ENCODE measurements around the gene TNFRSF21.
"Not testable (repeated sequence)": the region's sequence is repeated elsewhere in the genome, so short reads cannot be mapped to it uniquely, and the experiment has no call there.

The TNFRSF21 gene

DNA sequence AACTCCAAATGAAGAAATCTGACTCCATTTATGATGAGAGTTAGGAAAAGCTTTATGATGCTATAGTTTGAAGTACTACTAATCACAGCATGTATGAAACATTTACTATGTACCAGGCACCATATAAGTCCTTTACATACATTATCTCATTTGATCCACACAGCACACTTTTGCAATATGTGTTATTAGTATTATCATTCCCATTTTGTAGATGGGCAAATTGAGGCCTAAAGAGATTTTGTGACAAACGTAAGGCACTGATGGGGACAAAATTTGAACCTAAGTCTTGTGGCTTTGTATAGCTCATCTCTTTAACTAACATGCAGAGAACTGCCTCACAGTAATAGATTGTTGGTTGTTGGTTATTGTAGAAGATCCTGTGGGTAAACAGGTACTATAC is 14.2 kb upstream of the TNFRSF21 start:
- 88 to 100% methylated on average over 1 of the region's 1 CpG for WGBS, 2 experiments
- H3K4me3 ChIP-seq (ENCODE audit: insufficient read depth, low read depth, low read length): no peak overlapping the region
- H3K9me3 ChIP-seq (ENCODE audit: control insufficient read depth, low read length): no peaks in the 10 kb centered on the region
- no peaks in the 10 kb centered on the region for H3K36me3 ChIP-seq (ENCODE audit: control insufficient read depth, insufficient read depth, low read length)
- no peak overlapping the region for H3K27ac ChIP-seq (ENCODE audit: insufficient read depth, low read depth, low read length, poor library complexity, severe bottlenecking)
- H3K4me1 ChIP-seq (ENCODE audit: control insufficient read depth, insufficient read depth, low read length): no peaks in the 10 kb centered on the region
- H3K27me3 ChIP-seq (ENCODE audit: control insufficient read depth, insufficient read depth, low read length, poor library complexity, severe bottlenecking): no peaks in the 10 kb centered on the region

DNA sequence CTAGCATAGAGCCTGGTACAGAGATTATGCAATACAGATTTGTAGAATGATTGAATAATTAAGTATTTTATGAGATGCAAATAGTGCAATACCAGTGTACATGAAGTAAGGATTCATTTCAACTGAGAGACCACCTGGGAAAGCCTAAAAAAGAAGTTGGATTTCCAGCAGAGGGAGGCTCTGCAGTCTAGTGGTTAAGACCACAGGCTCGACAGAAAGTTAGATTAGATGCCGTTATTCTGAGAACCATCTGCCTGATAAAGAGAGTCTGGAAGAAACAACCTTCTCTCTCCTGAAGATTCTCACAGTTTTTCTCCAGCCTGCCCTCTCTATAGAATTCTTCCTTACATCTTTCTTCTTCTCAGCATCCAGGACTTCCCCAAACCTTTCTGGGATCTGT is 13.6 kb upstream of the TNFRSF21 start:
- no peaks in the 10 kb centered on the region for H3K9me3 ChIP-seq (ENCODE audit: control insufficient read depth, low read length)
- H3K4me3 ChIP-seq (ENCODE audit: insufficient read depth, low read depth, low read length): no peak overlapping the region
- no peaks in the 10 kb centered on the region for H3K4me1 ChIP-seq (ENCODE audit: control insufficient read depth, insufficient read depth, low read length)
- no peaks in the 10 kb centered on the region for H3K27me3 ChIP-seq (ENCODE audit: control insufficient read depth, insufficient read depth, low read length, poor library complexity, severe bottlenecking)
- H3K36me3 ChIP-seq (ENCODE audit: control insufficient read depth, insufficient read depth, low read length): no peaks in the 10 kb centered on the region
- H3K27ac ChIP-seq (ENCODE audit: insufficient read depth, low read depth, low read length, poor library complexity, severe bottlenecking): no peak overlapping the region
- WGBS, 2 experiments: 89 to 93% methylated on average over 2 of the region's 2 CpGs

DNA sequence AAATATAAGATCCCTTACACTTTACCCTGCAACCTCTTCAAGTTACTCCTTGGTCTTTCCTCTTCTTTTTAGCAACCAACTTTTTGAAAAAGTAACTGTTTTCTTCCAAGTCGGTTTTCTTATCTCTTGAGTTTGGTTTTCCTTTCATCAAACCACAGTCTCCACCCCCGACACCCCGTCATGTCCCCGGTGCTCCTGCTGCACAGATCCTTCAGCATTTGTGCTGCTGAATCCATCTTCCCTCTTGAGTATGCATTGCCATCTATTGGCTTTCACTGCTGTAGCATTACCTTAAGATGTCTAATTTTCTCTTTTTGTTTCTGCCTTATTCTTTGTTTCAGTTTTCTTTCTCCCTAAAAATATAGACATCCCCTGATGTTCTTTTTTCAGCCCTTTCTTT is 11.9 kb upstream of the TNFRSF21 start:
- no peaks in the 10 kb centered on the region for H3K4me1 ChIP-seq (ENCODE audit: control insufficient read depth, insufficient read depth, low read length)
- no peaks in the 10 kb centered on the region for H3K9me3 ChIP-seq (ENCODE audit: control insufficient read depth, low read length)
- WGBS, 2 experiments: 90 to 93% methylated on average over 4 of the region's 4 CpGs
- H3K27ac ChIP-seq (ENCODE audit: insufficient read depth, low read depth, low read length, poor library complexity, severe bottlenecking): no peak overlapping the region
- H3K36me3 ChIP-seq (ENCODE audit: control insufficient read depth, insufficient read depth, low read length): no peaks in the 10 kb centered on the region
- no peak overlapping the region for H3K4me3 ChIP-seq (ENCODE audit: insufficient read depth, low read depth, low read length)
- no peaks in the 10 kb centered on the region for H3K27me3 ChIP-seq (ENCODE audit: control insufficient read depth, insufficient read depth, low read length, poor library complexity, severe bottlenecking)

DNA sequence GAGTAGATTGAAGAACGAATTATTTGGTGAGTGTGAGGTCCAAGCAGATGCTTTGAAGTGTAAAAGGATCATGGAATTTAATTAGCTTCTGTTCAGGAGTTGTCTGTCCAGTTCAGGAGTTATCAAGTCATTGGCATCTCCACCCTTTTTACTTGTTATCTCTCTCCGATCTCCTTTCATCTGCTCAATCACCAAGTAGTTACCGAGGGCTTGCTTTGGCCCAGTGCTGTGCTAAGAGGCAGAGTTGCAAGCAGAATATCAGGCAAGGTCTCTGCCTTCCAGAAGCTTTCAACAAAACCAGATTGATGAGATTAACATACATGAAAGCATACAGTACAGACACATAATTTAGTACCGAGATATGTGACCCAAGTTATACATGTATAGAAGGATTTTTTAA is 10.2 kb upstream of the TNFRSF21 start:
- H3K4me3 ChIP-seq (ENCODE audit: insufficient read depth, low read depth, low read length): no peak overlapping the region
- WGBS, 2 experiments: 91% methylated on average over 4 of the region's 4 CpGs
- no peaks in the 10 kb centered on the region for H3K9me3 ChIP-seq (ENCODE audit: control insufficient read depth, low read length)

DNA sequence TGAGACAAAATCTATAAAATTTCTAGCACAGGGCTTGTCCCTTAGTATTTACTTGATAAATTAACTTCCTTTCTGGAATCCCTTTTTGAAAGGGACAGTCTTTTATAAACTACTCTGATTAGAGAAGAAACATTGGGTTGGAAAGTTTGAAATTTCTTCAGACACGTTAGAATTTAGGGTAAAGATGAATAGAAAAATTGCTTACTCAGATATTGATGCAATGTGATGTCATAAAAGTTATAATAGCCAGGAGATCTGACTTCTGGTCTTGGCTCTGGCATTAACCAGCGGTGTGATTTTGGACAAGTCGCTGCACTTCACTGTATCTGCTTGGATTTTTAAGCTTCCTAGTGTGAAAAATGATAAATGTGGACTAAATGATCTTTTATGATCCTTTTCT is 9.7 kb upstream of the TNFRSF21 start:
- no peaks in the 10 kb centered on the region for H3K4me1 ChIP-seq (ENCODE audit: control insufficient read depth, insufficient read depth, low read length)
- no peak overlapping the region for H3K27ac ChIP-seq (ENCODE audit: insufficient read depth, low read depth, low read length, poor library complexity, severe bottlenecking)
- H3K36me3 ChIP-seq (ENCODE audit: control insufficient read depth, insufficient read depth, low read length): no peaks in the 10 kb centered on the region
- H3K9me3 ChIP-seq (ENCODE audit: control insufficient read depth, low read length): no peaks in the 10 kb centered on the region
- H3K27me3 ChIP-seq (ENCODE audit: control insufficient read depth, insufficient read depth, low read length, poor library complexity, severe bottlenecking): no peaks in the 10 kb centered on the region
- 90 to 95% methylated on average over 3 of the region's 3 CpGs for WGBS, 2 experiments
- no peak overlapping the region for H3K4me3 ChIP-seq (ENCODE audit: insufficient read depth, low read depth, low read length)

More for the DNA sequence above, 10.2 kb upstream of the TNFRSF21 start:
- no peaks in the 10 kb centered on the region for H3K27me3 ChIP-seq (ENCODE audit: control insufficient read depth, insufficient read depth, low read length, poor library complexity, severe bottlenecking)
- H3K36me3 ChIP-seq (ENCODE audit: control insufficient read depth, insufficient read depth, low read length): no peaks in the 10 kb centered on the region
- H3K4me1 ChIP-seq (ENCODE audit: control insufficient read depth, insufficient read depth, low read length): no peaks in the 10 kb centered on the region
- no peak overlapping the region for H3K27ac ChIP-seq (ENCODE audit: insufficient read depth, low read depth, low read length, poor library complexity, severe bottlenecking)

DNA sequence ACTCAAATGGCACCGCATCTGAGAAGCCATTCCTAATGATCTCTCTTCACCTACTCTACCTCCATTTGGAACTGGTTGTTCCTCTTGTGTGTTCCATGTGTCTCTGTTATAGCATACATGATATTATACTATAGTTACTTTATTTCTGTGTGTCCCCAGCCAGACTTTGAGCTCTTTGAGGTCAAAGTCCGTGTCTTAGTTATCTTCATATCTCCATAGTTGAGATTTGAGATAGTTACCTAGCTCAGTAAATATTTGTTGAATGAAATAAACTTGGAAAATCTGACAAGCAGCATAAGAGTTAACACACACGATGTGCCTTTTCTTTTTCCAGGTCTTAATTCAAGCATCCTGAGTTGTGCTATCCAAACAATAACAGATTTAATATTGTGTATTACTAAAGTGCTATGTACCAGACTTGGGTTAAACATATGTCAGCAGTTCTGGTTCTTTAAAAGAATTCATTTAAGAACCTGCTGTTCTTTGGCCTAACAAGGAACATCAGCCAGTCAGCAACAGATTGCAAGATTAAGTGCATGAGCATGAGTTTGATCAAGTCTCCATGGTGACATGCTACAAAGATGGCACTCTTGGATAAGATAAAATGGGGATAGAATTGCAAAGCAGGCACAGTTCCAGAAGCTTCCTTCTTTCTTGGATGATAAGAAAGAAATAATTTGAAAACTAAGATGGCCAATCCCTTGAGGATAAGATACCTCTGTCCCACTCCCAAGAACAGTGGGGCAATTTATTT is 8.7 kb upstream of the TNFRSF21 start:
- no peaks in the 10 kb centered on the region for H3K36me3 ChIP-seq (ENCODE audit: control insufficient read depth, insufficient read depth, low read length)
- H3K27ac ChIP-seq (ENCODE audit: insufficient read depth, low read depth, low read length, poor library complexity, severe bottlenecking): no peak overlapping the region
- H3K4me3 ChIP-seq (ENCODE audit: insufficient read depth, low read depth, low read length): no peak overlapping the region
- H3K4me1 ChIP-seq (ENCODE audit: control insufficient read depth, insufficient read depth, low read length): no peaks in the 10 kb centered on the region
- no peaks in the 10 kb centered on the region for H3K9me3 ChIP-seq (ENCODE audit: control insufficient read depth, low read length)
- whole genome bisulfite sequencing, 2 experiments: 99% methylated on average over 3 of the region's 3 CpGs; no CpG with 5 or more reads in 1 of the 2 experiments
- H3K27me3 ChIP-seq (ENCODE audit: control insufficient read depth, insufficient read depth, low read length, poor library complexity, severe bottlenecking): no peaks in the 10 kb centered on the region

DNA sequence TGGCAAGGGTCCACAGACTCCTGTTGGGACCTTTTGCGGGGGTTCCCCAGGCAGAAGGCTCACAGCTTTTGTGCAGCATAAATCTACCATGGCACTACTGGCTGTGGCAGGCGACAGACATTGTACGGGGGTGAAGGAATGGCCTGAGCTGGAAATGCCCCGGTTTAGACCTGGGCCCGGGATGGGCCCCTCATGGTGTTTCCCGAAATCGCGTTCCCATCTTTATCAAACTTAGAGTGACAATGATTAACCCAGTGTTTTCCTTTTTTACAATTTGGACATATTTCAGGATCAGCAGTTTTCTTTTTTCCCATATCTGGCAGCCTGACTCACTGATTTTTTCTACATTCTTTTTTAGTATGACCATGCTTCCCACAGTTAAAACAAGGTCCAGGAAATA is 5.5 kb upstream of the TNFRSF21 start:
- H3K9me3 ChIP-seq (ENCODE audit: control insufficient read depth, low read length); H3K36me3 ChIP-seq (ENCODE audit: control insufficient read depth, insufficient read depth, low read length); H3K27me3 ChIP-seq (ENCODE audit: control insufficient read depth, insufficient read depth, low read length, poor library complexity, severe bottlenecking); H3K4me3 ChIP-seq (ENCODE audit: insufficient read depth, low read depth, low read length); H3K4me1 ChIP-seq (ENCODE audit: control insufficient read depth, insufficient read depth, low read length); H3K27ac ChIP-seq (ENCODE audit: insufficient read depth, low read depth, low read length, poor library complexity, severe bottlenecking): not testable (repeated sequence)
- 94 to 96% methylated on average over 8 of the region's 8 CpGs for WGBS, 2 experiments

DNA sequence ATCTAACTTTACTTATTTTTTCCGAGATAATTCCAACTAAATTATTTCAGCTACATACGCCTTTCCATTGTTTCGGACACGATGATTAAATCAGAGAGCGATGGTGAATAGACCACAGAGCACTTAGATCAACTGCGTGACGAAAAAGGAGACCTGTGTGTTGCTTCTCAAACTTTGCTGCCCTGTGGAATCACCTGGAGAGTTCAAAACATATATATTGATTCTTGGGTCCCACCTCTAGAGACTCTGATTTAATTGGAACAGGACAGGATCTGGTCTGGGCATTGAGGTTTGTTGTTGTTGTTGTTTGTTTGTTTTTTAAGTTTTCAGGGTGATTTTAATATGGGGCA is 401 bp upstream of the TNFRSF21 start:
- no peaks in the 10 kb centered on the region for H3K36me3 ChIP-seq (ENCODE audit: control insufficient read depth, insufficient read depth, low read length)
- no peaks in the 10 kb centered on the region for H3K9me3 ChIP-seq (ENCODE audit: control insufficient read depth, low read length)
- no peak overlapping the region for H3K27ac ChIP-seq (ENCODE audit: insufficient read depth, low read depth, low read length, poor library complexity, severe bottlenecking)
- no peaks in the 10 kb centered on the region for H3K4me1 ChIP-seq (ENCODE audit: control insufficient read depth, insufficient read depth, low read length)
- WGBS, 2 experiments: 9 to 10% methylated on average over 7 of the region's 7 CpGs
- no peaks in the 10 kb centered on the region for H3K27me3 ChIP-seq (ENCODE audit: control insufficient read depth, insufficient read depth, low read length, poor library complexity, severe bottlenecking)
- no peak overlapping the region for H3K4me3 ChIP-seq (ENCODE audit: insufficient read depth, low read depth, low read length)

DNA sequence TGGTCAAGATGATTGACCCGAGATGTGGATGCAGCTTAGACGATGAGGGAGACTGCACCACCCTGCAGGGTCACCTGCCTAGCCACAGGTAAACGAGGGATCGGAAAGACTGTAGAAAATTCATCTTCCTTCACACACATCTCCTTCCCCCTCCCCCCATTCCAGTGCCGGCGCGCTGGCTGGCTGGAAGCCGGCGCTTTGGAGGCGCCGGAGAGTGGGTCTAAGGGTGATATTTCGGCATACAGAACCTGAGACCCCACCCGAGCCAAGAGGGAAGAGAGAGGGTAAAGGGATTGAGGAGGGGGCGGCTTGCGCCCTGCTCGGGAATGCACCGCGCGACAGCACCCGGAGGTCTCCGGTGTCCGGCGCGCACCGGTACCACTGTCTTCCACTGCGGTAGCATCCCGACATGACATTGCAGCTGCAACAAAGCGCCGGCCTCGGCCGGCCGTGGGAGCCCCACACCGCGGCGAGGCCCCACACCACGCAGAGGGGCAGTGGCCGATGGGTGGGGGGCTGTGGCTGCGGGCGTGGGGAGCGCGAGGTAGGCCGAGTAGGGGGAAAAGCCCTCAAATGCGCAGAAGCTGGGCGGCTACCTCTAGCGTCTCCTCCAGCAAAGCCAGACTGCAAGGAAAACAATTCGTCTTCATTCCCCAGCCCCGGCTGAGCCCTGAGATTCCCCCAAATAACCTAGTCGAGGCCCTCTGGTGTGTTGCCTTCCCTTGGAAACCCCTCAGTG is 984 bp downstream of the TNFRSF21 start:
- Histone ChIP-seq H3K4me1 (ENCODE audit: control insufficient read depth, insufficient read depth, low read length) (no peaks in the 10 kb centered on the region), H3K4me3 (ENCODE audit: insufficient read depth, low read depth, low read length) (peak overlapping the region; percentile 68), H3K27me3 (ENCODE audit: control insufficient read depth, insufficient read depth, low read length, poor library complexity, severe bottlenecking) (no peaks in the 10 kb centered on the region), H3K27ac (ENCODE audit: insufficient read depth, low read depth, low read length, poor library complexity, severe bottlenecking) (no peak overlapping the region), H3K36me3 (ENCODE audit: control insufficient read depth, insufficient read depth, low read length) (no peaks in the 10 kb centered on the region), H3K9me3 (ENCODE audit: control insufficient read depth, low read length) (no peaks in the 10 kb centered on the region)
- 1% methylated on average over 48 of the region's 48 CpGs for WGBS, 2 experiments

DNA sequence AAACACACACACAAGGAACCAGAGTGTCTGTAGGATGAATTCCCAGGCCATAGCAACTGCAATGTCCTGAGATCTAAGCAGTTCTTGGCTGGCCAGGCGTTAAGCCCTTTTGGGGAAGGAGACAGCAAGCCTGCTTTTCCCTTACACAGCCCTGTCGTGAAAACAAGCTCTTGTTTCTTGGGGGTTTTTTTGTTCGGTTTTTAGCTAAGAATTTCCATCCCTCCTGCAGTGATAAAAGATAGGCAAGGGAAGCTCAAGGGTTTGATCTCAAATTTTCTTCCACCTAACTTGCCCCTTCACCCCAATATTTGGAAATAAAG is 1.5 kb downstream of the TNFRSF21 start:
- Histone ChIP-seq H3K4me3 (ENCODE audit: insufficient read depth, low read depth, low read length) (peak overlapping the region; percentile 68), H3K4me1 (ENCODE audit: control insufficient read depth, insufficient read depth, low read length) (no peaks in the 10 kb centered on the region), H3K9me3 (ENCODE audit: control insufficient read depth, low read length) (no peaks in the 10 kb centered on the region), H3K36me3 (ENCODE audit: control insufficient read depth, insufficient read depth, low read length) (no peaks in the 10 kb centered on the region), H3K27ac (ENCODE audit: insufficient read depth, low read depth, low read length, poor library complexity, severe bottlenecking) (no peak overlapping the region), H3K27me3 (ENCODE audit: control insufficient read depth, insufficient read depth, low read length, poor library complexity, severe bottlenecking) (no peaks in the 10 kb centered on the region)
- 2 to 7% methylated on average over 3 of the region's 3 CpGs for WGBS, 2 experiments

Measured in ectodermal cell (in vitro differentiated cells).